ENCODE results near the gene SMIM17.
"Not testable (repeated sequence)": the region's sequence is repeated elsewhere in the genome, so short reads cannot be mapped to it uniquely, and the experiment has no call there.

SMIM17 gene

DNA sequence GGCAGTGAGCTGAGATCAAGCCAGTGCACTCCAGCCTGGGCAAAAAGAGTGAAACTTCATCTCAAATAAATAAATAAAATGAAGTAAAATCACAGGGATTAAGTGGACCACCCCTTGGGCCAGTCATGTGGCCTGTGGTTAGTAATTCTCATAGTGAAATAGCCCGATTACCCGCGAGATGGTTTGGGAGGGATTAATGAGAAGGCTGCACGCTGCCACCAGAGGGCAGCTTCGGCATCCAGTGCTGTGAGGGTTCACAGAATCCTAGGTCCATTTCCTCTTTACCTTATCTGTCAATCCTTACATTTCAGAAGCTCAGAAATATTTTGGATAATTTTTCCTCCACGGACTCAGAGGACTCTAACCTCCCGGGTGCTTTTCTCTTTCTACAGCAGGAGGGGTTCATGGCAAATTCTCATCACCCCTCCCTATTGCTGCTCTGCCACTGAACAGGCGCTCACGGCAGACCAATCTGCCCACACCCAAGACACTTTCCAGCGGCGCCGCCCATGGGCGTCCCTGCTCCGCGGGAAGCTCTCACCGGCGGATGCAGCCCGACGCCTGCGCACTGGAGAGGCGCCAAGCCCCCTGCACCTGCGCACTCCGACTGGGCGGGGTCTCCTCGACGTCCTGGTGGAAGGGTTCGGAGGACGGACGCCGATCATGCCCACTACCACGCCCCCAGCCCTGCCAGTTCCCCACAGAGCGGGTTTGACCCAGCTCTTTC is 17.6 kb downstream of the SMIM17 start:
- no peak for DNase-seq (ENCODE audit: low read depth in 2 of 2, low spot score in 1 of 2)

DNA sequence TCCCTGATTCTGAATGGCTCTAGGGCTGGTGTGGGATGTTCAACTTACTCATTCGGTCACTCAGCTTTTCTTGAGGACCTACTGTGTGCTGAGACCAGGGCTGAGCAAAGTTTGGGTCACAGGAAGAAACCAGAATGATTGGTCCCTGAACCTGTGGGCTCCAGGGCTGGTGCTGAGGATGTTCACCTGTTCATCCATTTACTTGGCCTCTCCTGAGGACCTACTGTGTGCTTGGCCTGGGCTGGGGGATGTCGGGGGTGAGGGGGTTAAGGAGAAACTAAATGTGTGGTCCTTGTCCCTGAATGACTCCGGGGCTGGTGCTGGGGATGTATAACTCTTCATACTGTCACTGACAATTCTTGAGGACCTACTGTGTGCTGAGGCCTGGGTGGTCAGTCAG is 18.3 kb downstream of the SMIM17 start:
- DNase-seq (ENCODE audit: low read depth in 2 of 2, low spot score in 1 of 2) = no peak

DNA sequence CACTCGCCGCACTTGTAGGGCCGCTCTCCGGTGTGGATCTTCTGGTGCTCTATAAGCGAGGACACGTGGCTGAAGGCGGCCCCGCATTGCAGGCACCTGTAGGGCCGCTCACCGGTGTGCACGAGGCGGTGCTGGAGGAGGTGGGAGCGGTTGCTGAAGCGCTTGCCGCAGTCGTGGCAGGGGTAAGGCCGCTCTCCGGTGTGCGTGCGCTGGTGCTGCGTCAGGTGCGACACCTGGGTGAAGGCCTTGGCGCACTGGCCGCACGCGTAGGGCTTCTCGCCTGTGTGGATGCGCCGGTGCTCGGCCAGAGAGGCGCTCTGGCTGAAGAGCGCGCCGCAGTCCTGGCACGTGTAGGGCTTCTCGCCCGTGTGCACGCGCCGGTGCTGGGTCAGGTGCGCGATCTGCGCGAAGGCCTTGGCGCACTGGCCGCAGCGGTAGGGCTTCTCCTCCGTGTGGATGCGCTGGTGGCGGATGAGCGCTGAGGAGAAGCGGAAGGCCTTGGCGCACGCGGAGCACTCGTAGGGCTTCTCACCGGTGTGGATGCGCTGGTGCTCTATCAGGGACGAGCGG is 21.1 kb downstream of the SMIM17 start:
- DNase-seq (ENCODE audit: low read depth in 2 of 2, low spot score in 1 of 2) = no peak

DNA sequence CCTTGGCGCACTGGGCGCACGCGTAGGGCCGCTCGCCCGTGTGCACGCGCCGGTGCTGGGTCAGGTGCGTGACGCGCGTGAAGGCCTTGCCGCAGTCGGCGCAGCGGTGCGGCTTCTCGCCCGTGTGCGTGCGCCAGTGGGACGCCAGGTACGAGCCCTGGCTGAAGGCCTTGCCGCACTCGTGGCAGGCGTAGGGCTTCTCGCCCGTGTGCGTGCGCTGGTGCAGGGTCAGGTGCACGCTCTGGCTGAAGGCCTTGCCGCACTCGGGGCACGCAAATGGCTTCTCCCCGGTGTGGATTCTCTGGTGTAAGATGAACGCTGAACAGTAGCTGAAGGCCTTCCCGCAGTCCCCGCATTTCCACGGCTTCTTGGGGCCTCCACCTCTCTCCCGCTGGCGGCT is 21.6 kb downstream of the SMIM17 start:
- no peak for DNase-seq (ENCODE audit: low read depth in 2 of 2, low spot score in 1 of 2)

DNA sequence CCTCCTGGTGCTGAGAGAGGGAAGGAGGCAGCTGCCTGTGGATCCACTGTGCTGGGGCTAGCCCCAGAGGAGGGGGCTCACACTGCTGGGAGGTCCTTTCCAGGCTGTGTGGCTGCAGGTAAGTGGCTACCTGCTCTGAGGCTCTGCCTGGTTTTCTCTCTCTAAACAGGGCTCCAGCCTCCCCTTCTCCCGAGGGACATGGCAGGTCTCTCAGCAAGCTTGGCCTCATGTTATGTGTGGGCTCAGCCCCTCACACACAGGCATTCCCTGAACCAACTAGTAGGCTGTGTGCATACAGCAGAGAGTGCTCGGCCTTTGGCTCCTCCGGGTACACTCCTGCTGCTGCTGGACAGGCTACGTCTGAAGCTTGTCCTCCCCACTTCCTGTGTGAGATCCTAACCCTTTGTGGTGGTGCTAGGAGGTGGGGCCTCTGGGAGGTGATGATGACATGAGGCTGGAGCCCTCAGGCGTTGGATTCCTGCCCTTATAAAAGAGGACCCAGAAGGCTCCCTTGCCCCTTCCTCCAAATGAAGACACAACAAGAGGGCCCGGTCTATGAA is 24.4 kb downstream of the SMIM17 start:
- DNase-seq (ENCODE audit: low read depth in 2 of 2, low spot score in 1 of 2) = no peak

DNA sequence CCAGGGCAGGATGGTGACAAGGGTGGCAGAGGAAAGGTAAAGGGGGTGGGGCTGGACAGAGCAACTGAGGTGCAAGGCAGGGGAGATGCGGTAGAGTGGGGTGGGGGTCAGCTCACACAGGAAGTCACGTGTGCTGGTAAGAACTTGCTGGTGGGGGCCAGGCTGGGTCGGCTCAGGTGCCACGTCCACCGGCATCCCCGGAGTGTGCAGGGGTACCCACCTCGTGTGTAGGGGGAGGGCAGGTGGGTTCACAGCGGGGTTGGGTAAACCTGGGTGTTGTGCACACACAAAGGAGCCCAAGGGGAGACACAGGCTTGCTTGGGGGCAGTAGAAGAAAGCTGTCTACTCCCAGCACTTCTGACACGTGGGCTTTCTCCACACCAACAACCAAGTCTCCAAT is 25.7 kb downstream of the SMIM17 start:
- DNase-seq (ENCODE audit: low read depth in 2 of 2, low spot score in 1 of 2) = no peak

DNA sequence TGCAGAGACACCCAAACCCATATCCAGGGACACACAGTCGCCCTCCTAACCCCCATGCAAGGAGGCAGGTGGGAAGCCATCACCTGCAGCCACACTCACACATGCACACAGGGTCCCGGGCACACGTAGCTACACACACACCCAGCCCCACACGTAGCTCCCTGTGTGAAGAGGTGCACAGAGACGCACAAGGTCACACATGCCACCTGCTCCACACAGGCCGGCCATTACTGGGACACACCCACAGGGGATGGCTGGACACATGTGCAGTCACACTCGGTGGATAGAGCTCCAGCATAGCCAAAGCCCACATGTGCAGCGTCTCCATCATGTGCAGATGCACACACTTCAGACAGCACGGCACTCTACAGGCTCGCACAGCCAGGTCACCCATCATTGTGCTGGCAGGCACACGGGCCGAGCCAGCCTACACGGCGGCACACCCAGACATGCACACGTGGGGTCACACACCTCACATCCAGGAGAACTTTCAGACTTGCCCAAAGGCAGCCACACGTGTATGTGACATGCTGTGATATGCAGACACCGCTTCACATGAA is 27.5 kb downstream of the SMIM17 start:
- no peak for DNase-seq (ENCODE audit: low read depth in 2 of 2, low spot score in 1 of 2)

DNA sequence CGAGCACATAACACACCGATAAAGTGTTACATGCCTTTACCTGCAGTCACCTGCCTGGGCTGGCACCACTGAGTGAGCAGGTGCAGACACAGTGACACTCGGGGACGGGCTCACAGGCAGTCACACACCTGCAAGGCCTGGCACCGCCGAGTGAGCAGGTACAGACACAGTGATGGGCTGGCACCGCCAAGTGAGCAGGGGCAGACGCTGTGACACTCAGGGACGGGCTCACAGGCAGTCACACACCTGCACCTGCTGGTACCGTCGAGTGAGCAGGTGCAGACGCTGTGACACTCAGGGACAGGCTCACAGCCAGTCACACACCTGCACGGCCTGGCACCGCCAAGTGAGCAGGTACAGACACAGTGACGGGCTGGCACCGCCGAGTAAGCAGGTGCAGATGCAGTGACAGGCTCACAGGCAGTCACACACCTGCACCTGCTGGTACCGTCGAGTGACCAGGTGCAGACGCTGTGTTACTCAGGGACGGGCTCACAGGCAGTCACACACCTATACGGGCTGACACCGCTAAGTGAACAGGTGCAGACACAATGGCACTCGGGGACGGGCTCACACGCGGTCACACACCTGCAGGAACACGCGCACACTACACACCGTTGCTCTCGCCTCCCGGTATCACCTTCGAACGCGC is 28.1 kb downstream of the SMIM17 start:
- DNase-seq (ENCODE audit: low read depth in 2 of 2, low spot score in 1 of 2) = no peak

DNA sequence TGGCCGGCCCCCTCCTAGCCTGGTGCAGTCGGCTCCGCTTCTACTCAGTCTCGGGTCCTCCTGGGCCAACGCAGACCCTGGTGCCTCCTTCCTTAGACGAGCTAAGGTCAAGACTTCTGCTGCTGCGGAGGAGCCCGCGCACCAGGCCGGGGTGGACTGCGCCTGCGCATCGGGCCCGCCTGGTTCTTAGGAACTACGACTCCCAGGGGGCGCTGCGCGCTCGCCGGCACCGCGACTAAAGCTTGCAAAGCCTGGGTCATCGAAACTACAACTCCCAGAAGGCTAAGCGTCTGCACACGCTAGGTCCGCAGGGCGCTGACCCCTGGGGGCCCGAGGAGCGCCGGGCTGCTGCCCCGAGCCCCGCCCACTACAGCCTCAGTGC is 28.6 kb downstream of the SMIM17 start, which contains the start of gene ZNF835:
TSS of gene ZNF835 (minus strand) at position 145 of the 382 bp plus-strand sequence. CDS start 6,559 bp downstream, outside the sequence.
- DNase-seq (ENCODE audit: low read depth in 2 of 2, low spot score in 1 of 2) = peak; percentile 38 to 70

DNA sequence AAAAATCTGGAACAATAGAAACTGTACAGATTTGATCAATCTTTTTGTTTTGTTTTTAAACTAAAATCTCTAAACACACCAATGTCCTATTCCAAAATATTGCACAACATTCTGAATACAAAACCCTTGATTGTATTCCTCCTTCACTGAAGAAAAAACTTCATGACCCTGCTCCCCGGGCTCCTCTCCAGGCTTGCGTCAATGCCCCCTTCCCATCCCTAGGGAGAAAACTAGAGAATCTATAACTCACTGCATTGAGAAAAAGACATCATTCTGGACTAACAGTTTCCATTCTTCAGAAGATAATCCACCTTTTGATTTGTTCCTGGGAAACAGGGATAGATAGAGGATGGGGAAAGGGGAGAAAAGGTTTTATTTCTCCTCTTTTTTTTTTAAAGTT is 29.7 kb downstream of the SMIM17 start:
- DNase-seq (ENCODE audit: low read depth in 2 of 2, low spot score in 1 of 2) = not testable (repeated sequence)

DNA sequence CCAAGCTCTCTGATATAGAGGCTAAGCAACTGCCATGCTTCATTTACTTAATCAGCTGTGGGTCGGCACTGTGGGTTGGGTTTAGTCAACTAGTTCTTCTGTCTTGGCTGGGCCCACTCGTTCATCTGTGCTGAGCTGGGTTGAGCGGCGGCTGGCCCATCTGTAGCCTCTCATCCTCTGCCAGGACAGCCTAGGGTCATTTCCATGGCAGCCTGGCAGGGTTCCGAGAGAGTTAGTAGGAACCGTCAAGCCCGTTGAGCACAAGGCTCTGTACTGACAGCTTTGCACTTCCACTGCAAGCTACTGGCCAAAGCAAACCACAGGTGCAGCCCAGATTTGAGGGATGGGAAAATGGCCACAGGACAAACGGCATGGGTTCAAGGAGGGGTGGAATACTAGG is 35.2 kb downstream of the SMIM17 start:
- no peak for DNase-seq (ENCODE audit: low read depth in 2 of 2, low spot score in 1 of 2)

DNA sequence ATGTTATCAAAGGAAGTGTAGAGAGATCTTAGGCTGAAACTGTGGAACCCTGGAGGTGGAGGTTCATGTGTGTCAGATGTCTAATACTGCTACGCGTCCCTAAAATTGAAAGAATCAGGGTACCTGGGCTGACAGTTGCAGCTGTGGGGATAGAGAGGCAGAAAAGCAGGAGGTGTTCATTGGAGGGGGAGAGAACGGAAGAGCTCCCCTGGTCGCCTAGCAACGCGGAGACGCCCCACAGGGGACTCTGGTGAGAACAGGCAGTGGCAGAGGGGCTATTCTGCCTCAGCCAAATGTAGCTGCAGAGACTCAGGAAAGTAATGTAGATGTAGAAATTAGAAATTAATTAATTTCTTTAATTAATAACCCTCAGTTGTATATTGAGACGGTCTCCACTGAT is 38.7 kb downstream of the SMIM17 start:
- no peak for DNase-seq (ENCODE audit: low read depth in 2 of 2, low spot score in 1 of 2)

DNA sequence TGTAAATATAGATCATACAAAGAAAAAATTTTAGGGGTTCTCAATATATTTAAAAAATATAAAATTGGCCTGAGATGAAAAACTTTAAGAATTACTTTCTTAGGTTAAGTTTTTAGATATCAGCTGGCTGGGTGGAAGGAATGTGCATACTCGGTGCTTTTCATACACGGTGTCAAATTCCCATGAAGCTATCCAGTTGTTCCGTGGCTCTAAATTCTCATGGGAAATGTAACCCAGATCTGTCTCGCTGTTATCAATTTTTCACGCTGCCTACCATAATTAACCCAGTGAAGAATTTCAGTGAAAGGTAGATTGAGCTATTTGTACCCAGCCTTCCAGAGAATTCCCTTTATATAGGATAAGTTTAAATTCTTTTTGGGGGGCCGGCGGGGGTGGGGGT is 40.2 kb downstream of the SMIM17 start:
- DNase-seq (ENCODE audit: low read depth in 2 of 2, low spot score in 1 of 2) = no peak

DNA sequence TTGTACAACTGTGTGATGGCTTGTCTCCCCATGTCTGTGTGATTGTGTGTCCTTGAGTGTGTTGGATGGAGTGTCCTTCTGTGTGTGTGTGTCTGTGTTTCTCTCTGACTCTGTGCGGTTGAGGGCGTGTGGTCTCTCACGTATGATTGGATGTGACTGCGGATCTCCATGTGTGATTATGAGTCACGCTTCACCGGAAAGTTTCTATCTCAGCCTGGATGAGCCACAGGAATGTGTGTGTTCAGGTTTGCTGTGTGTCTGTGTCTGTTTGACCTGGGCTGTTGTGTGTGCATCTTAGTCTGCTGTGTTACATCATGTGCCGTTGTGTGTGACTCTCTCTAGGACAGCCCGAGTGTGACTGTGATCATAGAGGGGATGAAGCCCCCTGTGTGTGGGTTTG is 44.1 kb downstream of the SMIM17 start:
- DNase-seq (ENCODE audit: low read depth in 2 of 2, low spot score in 1 of 2) = no peak

DNA sequence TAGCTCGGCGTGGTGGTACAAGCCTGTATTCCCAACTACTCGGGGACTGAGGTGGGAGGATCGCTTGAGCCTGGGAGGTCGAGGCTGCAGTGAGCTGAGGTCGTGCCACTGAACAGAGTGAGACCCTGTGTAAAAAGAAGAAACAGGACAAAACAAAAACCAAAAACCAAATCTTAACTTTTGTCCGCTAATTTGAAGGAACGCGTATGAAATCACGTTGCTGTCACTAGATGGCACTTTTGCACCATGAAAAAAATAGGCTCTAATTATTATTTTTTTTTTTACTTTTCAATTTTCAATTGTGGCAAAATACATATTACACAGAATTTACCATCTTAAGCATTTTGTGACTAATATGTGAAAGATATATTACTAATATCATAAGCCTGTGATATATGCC is 46.2 kb downstream of the SMIM17 start:
- DNase-seq (ENCODE audit: low read depth in 2 of 2, low spot score in 1 of 2) = no peak

DNA sequence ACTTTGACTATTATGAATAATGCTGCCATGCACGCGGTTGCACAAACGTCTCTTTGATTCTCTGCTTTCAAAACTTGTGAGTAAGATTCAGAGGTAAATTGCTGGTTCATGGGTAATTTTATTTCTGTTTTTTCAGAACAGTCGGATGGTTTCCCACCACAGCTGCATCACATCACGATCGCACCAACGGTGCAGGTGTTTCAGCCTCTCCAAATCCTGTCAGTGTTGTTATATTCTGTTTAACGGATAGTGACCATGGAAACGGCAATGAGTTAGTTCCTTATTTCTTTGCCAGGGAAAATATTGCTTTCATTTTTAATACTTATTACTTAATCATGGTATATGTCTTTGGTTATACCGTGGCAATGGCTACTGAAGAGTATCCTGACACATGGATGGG is 47.7 kb downstream of the SMIM17 start:
- DNase-seq (ENCODE audit: low read depth in 2 of 2, low spot score in 1 of 2) = no peak

DNA sequence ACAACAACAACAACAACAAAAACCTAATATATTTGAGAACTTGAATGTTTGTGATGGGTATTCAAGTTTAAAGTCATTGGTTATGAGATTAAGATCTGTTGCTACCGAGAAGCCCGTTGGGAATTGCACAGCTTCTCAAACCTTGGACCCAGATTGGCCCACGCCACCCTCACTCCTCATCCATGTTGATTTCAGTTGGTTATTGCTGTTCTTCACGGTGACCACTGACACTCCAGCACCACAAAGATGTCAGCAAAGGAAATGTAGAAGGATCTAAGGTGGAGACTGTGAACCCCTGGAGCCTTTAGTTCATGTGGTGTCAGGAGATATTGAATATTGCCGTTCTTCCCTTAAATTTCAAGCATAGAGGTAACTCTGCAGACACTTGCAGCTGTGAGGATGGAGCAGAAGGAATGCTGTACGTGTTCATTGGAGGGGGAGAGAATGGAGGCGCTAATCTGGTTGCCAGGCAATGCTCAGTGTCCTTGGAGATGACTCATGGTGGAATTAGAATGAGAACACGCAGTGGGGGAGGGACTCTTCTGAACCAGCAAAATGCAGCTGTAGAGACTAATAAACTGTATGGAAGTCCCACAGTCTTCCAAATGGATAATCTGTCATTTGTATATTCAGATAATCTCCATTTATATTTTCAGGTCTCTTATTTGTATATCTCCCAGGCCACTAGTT is 49.4 kb downstream of the SMIM17 start:
- DNase-seq (ENCODE audit: low read depth in 2 of 2, low spot score in 1 of 2) = no peak

DNA sequence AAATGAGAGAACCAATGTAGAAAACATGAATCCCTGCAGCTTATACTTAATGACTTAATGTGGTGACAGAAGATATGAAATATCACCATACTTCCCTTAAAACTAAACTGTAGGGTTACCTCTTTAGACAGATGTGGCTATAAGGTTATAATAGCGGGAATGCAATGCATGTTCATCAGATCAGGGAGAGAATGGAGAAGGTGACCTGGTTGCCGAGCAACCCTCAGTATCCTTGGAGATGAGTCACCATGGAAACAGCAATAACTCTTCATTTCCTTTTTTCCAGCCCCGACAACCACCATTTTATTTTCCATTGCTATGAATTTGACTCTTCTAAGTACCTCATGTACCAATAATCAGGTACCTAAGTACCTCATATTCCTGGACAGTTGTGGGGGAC is 56.6 kb downstream of the SMIM17 start:
- no peak for DNase-seq (ENCODE audit: low read depth in 2 of 2, low spot score in 1 of 2)

DNA sequence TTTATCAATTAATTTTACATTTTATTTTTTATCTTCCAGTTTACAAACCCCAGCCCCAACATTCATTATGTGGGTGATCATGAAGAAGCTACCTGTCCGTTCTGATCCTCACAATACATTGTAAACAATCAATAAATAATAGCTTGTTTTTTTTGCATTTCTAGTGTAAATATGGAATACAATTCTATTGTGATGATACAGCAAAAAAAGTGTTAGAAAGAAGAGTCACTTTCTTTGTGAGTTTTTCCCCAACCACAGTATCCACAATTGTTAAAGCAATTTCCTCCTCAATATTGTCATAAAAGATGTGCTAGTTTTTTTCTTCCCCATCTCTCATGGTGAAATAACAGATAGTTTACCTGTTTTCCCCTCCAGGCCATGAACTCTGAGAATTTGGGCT is 58.9 kb downstream of the SMIM17 start:
- DNase-seq (ENCODE audit: low read depth in 2 of 2, low spot score in 1 of 2) = no peak

DNA sequence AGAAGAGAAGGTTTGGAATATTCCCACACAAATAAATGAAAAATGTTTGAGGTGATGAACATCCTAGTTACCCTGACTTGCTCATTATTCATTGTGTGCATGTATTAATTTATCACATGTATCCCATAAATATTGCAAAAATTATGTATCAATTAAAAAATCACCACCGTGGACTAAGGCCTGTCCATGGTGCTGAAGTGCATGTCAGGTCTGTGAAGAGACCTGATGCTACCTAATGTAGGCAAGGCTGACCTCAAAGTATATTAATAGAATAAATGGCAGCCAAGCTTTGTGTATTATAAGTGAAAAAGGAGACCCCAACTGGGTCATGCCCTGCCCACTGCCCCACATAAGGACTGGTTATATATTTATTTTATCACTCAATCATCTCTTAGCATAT is 63.0 kb downstream of the SMIM17 start:
- DNase-seq (ENCODE audit: low read depth in 2 of 2, low spot score in 1 of 2) = no peak

All from stimulated activated CD8-positive, alpha-beta memory T cell treated with anti-CD3 and anti-CD28 coated beads, Interleukin-4, amount 100 ng/mL, for 1 hour (primary cell).